TTC549 (cell line): ENCODE results near the gene CDC16.
"Not testable (repeated sequence)": the region's sequence is repeated elsewhere in the genome, so short reads cannot be mapped to it uniquely, and the experiment has no call there.

Source experiments
- FAIRE-seq: peaks from 2 replicates; lab custom pipeline; 2012; peaks lifted over from hg19 to GRCh38; lab: Jason Lieb, UNC

The CDC16 gene

DNA sequence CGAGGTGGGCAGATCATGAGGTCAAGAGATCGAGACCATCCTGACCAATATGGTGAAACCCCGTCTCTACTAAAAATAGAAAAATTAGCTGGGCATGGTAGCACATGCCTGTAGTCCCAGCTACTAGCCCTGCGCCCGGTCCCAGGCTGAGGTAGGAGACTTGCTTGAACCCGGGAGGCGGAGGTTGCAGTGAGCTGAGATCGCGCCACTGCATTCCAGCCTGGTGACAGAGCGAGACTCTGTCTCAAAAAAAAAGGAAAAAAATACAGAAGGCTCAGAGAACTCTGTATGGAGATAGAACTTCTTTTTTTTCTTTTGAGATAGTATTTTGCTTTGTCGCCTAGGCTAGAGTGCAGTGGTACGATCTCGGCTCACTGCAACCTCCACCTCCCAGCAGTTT lies 29.6 kb downstream of the CDC16 start:
- FAIRE-seq: not testable (repeated sequence)

DNA sequence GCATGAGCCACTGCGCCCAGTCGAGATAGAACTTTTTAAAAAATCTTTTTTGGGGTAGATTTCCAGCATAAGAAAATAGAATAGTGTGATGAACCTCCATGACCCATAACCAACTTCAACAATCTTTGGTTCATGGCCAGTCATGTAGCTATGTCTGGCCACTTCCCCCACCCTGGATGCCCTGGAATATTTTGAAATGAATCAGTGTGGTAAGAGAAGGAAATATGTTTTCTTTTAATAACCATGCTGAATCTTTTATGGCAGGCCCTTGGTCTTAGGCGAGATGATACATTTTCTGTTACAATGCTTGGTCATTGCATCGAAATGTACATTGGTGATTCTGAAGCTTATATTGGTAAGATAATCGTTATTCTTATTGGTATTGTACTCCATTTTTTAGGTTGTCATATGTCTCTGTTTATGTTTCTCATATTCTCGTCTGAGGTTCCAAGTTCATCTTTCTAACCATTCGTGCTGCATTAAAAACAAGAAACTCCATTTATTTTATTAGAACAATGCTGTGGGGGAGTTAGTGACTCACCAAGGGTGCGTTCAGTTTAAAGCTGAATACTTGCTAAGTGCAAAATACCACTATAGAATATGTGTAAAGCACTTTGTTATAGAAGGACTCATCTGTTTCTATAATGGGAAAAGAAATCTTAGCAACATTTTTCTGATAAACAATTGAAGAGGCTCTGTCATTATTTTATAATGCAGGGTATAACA lies 30.4 kb downstream of the CDC16 start:
- no peak for FAIRE-seq

- FAIRE-seq: no peak
These were observed 31.5 kb downstream of the CDC16 start for GRCh38 chr13:114266241-114266640.

- no peak for FAIRE-seq
These were observed 33.9 kb downstream of the CDC16 start for GRCh38 chr13:114268344-114269280.

DNA sequence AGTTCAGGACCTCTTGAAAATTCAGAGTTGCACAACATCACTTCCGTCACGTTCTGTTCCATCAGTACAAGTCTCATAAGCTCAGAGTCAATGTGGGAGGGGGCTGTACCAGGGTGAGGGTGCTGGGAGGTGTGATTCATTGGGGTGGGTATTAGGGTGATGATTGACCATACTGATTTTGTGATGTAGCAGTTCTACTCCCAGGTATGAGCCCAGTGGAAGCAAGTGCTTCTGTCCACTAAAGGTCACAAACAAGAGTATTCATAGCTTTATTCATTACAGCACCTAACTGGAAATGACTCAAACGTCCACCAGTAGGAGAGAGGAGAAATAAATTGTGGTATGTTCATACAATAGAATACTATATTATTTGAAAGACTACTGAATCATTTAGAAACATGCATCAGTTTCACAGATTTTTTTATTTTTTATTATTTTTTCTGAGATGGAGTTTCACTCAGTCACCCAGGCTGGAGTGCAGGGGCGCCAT lies 34.6 kb downstream of the CDC16 start:
- FAIRE-seq: no peak

DNA sequence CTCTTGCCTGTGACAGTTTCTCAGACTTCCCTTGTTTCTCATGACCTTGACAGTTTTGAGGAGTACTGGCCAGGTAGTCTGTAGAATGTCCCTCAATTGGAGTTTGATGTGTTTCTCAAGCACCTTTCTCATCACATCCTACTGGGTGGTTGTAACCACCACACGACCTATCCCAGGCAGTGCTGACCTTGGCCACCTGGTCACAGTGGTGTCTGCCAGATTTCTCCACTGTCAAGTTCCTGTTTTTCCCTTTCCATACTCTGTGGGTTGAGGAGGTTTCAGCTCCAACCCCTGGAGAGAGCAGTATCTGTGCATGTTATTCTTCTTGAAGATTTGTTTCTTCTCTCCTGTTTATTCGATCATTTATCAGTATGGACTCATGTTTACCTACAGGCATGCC lies 38.3 kb downstream of the CDC16 start:
- no peak for FAIRE-seq

DNA sequence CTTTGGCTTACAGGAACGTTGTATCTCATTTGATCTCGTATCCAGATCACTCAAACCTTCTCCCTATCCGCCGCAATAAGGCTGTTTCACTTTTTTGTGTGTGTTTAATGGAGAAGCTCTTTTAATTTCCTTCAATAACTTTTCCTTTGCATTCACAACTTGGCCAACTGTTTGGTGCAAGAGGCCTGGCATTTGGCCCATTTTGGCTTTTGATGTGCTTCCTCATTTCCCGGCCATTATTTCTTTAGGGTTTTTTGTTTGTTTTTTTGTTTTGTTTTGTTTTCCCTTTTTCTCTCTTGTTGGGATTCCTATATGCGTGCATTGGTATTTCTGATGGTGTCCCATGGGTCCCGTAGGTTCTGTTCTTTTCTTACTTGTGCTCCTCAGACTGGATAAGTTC lies 40.6 kb downstream of the CDC16 start:
- no peak for FAIRE-seq

- no peak for FAIRE-seq
These were observed 44.4 kb downstream of the CDC16 start for GRCh38 chr13:114279146-114279545.

DNA sequence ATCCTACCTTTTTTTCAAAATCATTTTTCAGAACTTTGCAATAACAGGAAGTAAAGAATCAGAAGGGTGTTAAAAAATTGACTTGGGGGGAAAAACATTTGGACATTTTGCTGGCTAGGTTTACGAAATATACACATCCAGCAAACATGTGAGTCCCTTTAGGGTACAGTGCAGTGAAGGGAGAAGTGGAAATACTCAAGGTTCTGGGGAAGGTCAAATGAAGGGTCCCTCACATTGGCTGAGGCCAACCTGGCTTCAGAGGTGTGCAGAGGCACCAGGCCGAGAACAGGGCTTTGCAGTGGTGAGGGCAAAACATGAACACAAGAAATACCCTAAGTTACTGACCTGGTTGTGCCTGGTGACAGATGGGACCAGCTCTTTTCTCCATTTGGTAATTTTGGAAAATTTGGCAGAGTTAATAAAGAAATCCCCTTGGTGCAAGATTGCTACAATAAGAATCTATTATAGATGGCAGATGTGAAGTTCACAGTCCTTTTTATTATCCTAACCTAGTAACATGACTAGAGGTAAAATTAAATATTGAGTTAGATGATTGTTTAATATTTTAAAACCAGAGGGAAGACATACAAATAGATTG lies 45.2 kb downstream of the CDC16 start:
- no peak for FAIRE-seq

DNA sequence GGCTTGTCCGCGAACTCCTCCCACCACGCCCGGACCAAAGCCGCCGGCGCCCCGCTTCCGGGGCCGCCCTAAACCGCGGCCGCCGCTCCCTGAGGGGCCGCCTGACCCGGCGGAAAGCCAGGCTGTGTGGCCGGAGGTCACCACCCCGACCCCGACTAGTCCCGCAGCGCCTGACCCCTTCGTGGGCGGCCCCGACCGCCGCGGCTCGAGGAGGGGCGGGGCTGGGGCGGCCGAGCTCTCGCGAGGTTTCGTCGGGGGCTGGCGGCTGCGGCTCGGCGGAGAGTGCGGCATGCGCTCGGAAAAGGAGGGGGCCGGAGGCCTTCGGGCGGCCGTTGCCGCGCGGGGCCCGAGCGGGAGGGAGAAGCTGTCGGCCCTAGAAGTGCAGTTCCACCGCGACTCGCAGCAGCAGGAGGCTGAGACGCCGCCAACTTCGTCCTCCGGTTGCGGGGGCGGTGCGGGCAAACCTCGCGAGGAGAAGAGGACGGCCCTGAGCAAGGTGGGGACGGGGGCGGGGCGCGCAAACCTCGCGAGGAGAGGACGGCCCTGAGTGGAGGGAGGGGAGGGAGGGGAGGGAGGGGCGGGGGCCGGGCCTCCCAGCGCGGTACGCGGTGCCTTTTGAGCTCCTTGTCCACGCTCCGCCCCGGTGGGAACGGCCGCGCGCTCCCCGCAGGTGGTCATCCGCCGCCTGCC lies 46.8 kb downstream of the CDC16 start, which contains the start of gene UPF3A:
UPF3A (plus strand) TSS at position 251 of the 690 bp plus-strand sequence; CDS start at position 290, 39 bp downstream.
- FAIRE-seq: no peak

DNA sequence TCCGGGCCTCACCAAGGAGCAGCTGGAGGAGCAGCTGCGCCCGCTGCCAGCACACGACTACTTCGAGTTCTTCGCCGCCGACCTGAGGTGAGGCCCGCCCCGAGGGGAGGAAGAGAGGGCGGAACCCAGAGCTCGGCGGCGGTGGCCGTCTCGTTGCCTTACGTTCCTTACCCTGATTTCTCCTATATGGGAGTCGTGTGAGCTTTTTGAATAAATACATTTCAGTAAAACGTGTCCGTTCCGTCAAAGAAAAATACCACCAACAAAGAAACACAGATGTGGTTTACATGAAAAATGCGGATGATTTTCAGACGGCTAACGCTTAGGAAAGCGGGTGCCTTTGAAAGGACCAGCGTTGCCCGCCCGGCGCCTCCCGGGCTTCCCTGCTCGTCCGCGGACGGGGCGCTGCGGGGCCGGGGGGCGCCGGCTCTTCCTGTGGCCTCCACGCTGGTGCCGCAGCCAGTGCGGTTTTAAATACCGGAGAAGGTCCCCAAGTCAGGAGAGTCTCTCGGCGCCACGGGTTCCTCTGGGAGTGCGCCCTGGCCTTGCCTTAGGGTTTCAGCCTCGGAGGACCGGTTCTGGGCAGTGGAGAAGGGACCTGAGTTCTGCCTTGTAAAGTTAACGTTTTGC lies 47.5 kb downstream of the CDC16 start:
- FAIRE-seq: no peak

DNA sequence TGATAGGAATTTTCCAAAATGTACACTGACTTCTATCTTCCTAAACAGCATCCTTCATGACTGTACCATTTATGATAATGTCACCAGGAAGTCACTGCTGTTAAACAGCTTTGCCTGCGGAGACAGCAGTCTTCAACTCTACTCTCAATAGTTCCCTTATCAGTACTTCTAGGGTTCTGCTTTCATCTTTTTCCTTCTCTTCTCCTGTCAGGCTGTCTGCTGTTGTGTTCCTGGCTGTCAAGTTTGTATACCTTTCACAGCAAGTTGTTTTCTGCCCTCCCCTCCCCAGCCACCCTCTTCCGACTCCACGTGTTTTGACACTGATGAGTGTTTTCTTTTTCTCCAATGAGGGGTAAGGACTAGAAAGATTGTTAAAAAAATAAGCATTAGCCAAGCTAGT lies 48.9 kb downstream of the CDC16 start:
- FAIRE-seq: no peak

GRCh38 chr13:114284680-114285079 lies 50.0 kb downstream of the CDC16 start:
- no peak for FAIRE-seq

DNA sequence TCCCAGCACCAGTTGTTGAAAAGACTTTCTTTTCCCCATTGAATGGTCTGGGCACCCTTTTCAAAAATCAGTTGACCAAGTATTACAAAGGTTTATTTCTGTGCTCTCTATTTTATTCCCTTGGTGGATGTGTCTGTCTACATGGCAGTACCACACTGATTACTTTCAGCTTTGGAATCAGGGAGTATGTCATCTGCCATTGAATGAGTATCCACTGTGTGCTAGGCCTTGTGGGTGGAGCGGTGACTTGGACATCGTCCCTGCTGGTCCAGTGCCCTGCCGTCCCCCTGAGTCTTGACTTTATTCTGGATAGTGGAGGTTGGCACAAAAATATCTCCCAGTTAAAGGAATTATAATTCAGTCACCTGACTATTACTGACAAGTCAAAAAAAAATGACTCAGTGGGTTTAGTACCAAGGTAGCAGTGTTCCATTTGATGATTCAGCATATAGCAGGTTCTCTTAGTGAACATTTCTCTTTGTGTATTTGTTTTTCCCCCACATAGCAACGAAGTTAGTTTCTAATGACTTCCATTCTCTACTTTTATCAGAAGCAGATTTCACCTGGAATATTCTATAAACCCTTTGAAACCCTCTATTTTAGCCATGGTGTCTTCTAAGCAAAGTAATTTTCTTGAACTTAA lies 50.6 kb downstream of the CDC16 start:
- no peak for FAIRE-seq

DNA sequence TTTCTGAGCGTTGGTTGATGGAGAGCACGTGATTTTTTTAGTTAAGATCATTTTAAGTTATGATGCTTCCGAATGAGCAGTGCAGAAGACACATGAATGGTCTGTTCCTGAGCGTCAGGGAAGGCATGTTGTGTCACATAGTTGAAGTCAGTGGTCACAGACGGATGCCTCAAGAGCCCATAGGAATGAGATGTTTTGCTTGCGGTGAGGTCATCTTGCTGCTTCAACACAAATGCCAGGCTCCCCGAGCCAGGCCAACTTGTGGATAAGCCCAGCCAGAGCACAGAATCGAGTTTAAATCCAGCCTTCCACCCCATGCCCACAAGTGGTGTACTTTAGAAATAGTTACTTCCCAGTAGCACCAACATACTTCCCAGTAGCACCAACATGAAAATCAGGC lies 52.1 kb downstream of the CDC16 start:
- FAIRE-seq: no peak

- FAIRE-seq: no peak
These were observed 53.5 kb downstream of the CDC16 start for GRCh38 chr13:114288157-114288591.

GRCh38 chr13:114296448-114296847 lies 61.8 kb downstream of the CDC16 start:
- FAIRE-seq: no peak

DNA sequence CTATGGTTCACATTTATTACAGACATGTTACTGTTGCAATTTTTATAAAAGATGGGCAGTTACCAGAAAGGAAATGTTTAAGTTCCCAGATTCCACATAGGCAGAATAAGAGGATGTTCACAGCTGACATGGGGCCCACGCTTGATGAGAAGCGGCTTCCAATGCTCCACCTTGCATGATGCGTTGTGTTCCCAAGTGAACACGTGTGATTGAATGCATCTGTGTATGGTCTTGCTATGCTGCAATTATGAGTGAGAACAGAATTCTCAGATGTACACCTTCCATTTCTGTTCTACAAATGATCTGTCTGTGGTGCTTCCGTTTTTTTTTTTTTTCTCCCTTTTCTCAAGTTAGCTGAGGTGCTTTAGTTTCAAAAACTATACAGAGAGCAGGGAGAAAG lies 62.2 kb downstream of the CDC16 start:
- FAIRE-seq: no peak

DNA sequence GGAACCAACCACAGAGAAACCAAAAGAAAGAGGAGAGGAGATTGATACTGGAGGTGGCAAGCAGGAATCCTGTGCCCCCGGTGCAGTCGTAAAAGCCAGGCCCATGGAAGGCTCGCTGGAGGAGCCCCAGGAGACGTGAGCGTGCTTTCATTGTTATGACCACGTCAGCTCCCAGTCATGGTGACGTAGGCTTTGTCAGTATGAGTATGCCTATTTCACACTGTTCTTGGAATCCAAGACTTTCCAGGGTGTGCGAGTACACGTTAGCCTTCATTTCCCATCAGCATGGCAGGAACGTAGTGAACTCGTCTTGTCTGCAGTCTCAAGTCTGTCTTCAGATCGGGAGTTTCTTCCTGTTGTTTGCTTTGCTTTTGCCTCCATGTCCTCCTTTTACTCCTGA lies 64.2 kb downstream of the CDC16 start:
- FAIRE-seq: no peak

- FAIRE-seq: no peak
These were observed 65.1 kb downstream of the CDC16 start for GRCh38 chr13:114299604-114300305.
